Panc1 (cell line): Measurements from ENCODE around the gene ZCCHC17. TPM values are rescaled to one million over a fixed set of nuclear protein-coding genes. Genes with fewer than 3 reads are reported as not detected.

ENCODE experiments used
- ATAC-seq: fragments of 200-7000 bp; cut with Tn5 transposase; 2 replicates; pipeline ENCODE4 v1.9.1; 2020; ENCODE audit warnings: mild to moderate bottlenecking, moderate library complexity
- BruUV-seq: library from RNA; stranded (reverse); fragments of 400-500 nt; replicated peaks from 2 replicates; lab custom pipeline; 2021; lab: Mats Ljungman, UMichigan
- CTCF ChIA-PET: fragments of 300-600 bp; sonication (Branson Sonifier 250); formaldehyde crosslinking; loops from one replicate; lab custom pipeline; 2022; ENCODE audit warnings: antibody characterized with exemption; lab: Charles Lee
- POLR2A ChIA-PET: fragments of 300-600 bp; sonication (Branson Sonifier 250); formaldehyde crosslinking; loops from one replicate; lab custom pipeline; 2022; ENCODE audit warnings: antibody characterized with exemption; lab: Charles Lee
- DNase-seq: peaks from one replicate; pipeline ENCODE4 v3.0.0-alpha.2; 2010; ENCODE audit warnings: low read depth, low spot score
- H3K27ac ChIP-seq: 2 replicates; pipeline ENCODE4 v1.5.1; 2011; ENCODE audit warnings: mild to moderate bottlenecking, low read length, inconsistent platforms
- H3K27me3 ChIP-seq: fragments of 200-500 bp; sonication (Bioruptor generic); 2 replicates; pipeline ENCODE4 v1.6.0; 2014; ENCODE audit warnings: low read length, inconsistent platforms; ENCODE audit not compliant: control insufficient read depth, insufficient read depth
- H3K36me3 ChIP-seq: fragments of 200-500 bp; sonication (Bioruptor generic); 2 replicates; pipeline ENCODE4 v1.5.1; 2014; ENCODE audit warnings: inconsistent platforms, mild to moderate bottlenecking, low read length, moderate library complexity; ENCODE audit not compliant: control insufficient read depth, insufficient read depth
- H3K4me1 ChIP-seq: 2 replicates; pipeline ENCODE4 v1.5.1; 2011; ENCODE audit warnings: inconsistent platforms, mild to moderate bottlenecking, low read length, moderate library complexity; ENCODE audit not compliant: control insufficient read depth, insufficient read depth
- H3K4me3 ChIP-seq, 2 experiments: 2 replicates each; pipeline ENCODE4 v1.5.1; 2011 to 2012; ENCODE audit warnings: low read depth in 2 of 2, low read length in 2 of 2, mild to moderate bottlenecking in 2 of 2, inconsistent platforms in 1 of 2, moderate library complexity in 1 of 2
- H3K9me3 ChIP-seq: fragments of 200-500 bp; sonication (Bioruptor generic); 2 replicates; pipeline ENCODE4 v1.5.1; 2014; ENCODE audit warnings: low read depth, mild to moderate bottlenecking, inconsistent platforms, low read length, moderate library complexity; ENCODE audit not compliant: control insufficient read depth, insufficient read depth
- POLR2AphosphoS5 ChIP-seq: IDR thresholded peaks from 2 replicates; pipeline ENCODE4 v1.6.1; 2012; ENCODE audit warnings: mild to moderate bottlenecking, low read depth, low read length, moderate library complexity
- REST ChIP-seq, 2 experiments: IDR thresholded peaks; 2 replicates each; pipeline ENCODE4 v1.6.1; 2011 to 2012; ENCODE audit warnings: low read depth in 2 of 2, control low read depth in 1 of 2, low read length in 1 of 2, mild to moderate bottlenecking in 1 of 2, moderate library complexity in 1 of 2; ENCODE audit not compliant: insufficient read depth in 1 of 2
- SIN3A ChIP-seq: IDR thresholded peaks from 2 replicates; pipeline ENCODE4 v1.6.1; 2012; ENCODE audit warnings: low read depth, mild to moderate bottlenecking, low read length, moderate library complexity, borderline replicate concordance; ENCODE audit not compliant: insufficient read depth
- TCF7L2 ChIP-seq: IDR thresholded peaks from 2 replicates; pipeline ENCODE4 v1.6.1; 2011; ENCODE audit warnings: mild to moderate bottlenecking, low read depth, low read length, inconsistent platforms
- in situ Hi-C: cut with HindIII; loops from 2 replicates; pipeline ENCODE4 v1.10.0; 2016; ENCODE audit warnings: low sequenced_read_pairs, low pct_unique_long_range_greater_than_20kb
- intact Hi-C: fragments of 100-400 bp; cut with micrococcal nuclease; formaldehyde crosslinking; loops from one replicate; pipeline ENCODE4 v1.10.0; 2022; ENCODE audit not compliant: unreplicated experiment
- total RNA-seq: library from RNA; stranded (reverse); gene quantifications from one replicate; pipeline ENCODE4 v1.2.1, GENCODE V29; 2021; ENCODE audit not compliant: unreplicated experiment
- TF ChIP-seq, protein P1 (sequence below): fragments of 450-650 bp; IDR thresholded peaks from 2 replicates; pipeline ENCODE4 v1.5.1; 2017; ENCODE audit warnings: mild to moderate bottlenecking

Gene ZCCHC17
- total RNA-seq, 1 experiment from 2014 or later, result 30.6 TPM

DNA sequence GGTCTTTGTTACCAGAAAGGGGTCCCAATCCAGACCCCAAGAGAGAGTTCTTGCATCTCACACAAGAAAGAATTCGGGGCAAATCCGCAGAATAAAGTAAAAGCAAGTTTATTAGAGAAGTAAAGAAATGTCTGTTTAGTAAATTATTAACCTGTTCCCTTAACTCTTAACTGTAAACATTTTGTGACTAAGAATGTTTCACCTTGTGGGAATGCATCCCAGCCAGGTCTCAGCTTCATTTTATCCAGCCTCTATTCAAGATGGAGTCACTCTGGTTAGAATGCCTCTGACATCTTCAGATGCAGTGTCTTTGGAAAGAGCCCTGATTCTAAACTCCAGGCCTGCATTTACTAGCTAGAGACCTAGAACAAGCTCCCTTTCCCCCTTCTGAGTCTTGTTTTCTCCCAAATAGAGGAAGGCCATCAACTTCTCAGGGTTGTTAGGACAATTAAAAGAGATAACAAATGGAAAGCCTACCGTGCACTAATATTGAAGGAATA is 80.6 kb downstream of the ZCCHC17 start:
- ATAC-seq (no peak), DNase-seq (no peak)
- ChIA-PET POLR2A (interaction anchor here (0.5 kb wide), 1 partner anchor 90 kb away, joined by 3 read pairs; no protein-coding TSS in a partner anchor), CTCF (no interaction called here)
- no peaks in the 10 kb centered on the region for H3K36me3 ChIP-seq
- TF ChIP-seq TCF7L2 (no peak), POLR2AphosphoS5 (no peak), SIN3A (no peak), REST (IDR thresholded peaks at IDR 0.05; ENCODE audit: insufficient read depth in 1 of 2, low read depth in 2 of 2, low read length in 1 of 2) (no peak)
- TF ChIP-seq, protein P1, sequence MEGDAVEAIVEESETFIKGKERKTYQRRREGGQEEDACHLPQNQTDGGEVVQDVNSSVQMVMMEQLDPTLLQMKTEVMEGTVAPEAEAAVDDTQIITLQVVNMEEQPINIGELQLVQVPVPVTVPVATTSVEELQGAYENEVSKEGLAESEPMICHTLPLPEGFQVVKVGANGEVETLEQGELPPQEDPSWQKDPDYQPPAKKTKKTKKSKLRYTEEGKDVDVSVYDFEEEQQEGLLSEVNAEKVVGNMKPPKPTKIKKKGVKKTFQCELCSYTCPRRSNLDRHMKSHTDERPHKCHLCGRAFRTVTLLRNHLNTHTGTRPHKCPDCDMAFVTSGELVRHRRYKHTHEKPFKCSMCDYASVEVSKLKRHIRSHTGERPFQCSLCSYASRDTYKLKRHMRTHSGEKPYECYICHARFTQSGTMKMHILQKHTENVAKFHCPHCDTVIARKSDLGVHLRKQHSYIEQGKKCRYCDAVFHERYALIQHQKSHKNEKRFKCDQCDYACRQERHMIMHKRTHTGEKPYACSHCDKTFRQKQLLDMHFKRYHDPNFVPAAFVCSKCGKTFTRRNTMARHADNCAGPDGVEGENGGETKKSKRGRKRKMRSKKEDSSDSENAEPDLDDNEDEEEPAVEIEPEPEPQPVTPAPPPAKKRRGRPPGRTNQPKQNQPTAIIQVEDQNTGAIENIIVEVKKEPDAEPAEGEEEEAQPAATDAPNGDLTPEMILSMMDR, result no peak
- intact Hi-C loops, result no loop called here
- BruUV-seq, result no TSS peak
- H3K4me1 ChIP-seq, result no peaks in the 10 kb centered on the region
- H3K27ac ChIP-seq, result no peak overlapping the region
- in situ Hi-C loops, result no loop called here
- H3K27me3 ChIP-seq, result no peaks in the 10 kb centered on the region
- H3K4me3 ChIP-seq, result no peak overlapping the region
- H3K9me3 ChIP-seq, result no peaks in the 10 kb centered on the region

GRCh38 chr1:31378001-31378400 is 81.2 kb downstream of the ZCCHC17 start:
- intact Hi-C loops (no loop called here), in situ Hi-C loops (no loop called here)
- H3K27me3 ChIP-seq, result no peaks in the 10 kb centered on the region
- ATAC-seq (no peak), DNase-seq (no peak)
- no peak for TF ChIP-seq POLR2AphosphoS5
- BruUV-seq, result no TSS peak
- H3K36me3 ChIP-seq, result no peaks in the 10 kb centered on the region
- CTCF ChIA-PET, result no interaction called here
- no peaks in the 10 kb centered on the region for H3K4me1 ChIP-seq
- POLR2A ChIA-PET, result interaction anchor here (0.7 kb wide), 1 partner anchor 224 kb away, joined by 3 read pairs; no protein-coding TSS in a partner anchor
- H3K9me3 ChIP-seq, result no peaks in the 10 kb centered on the region
- H3K4me3 ChIP-seq, result no peak overlapping the region
- H3K27ac ChIP-seq, result no peak overlapping the region

GRCh38 chr1:31380181-31380580 is 83.3 kb downstream of the ZCCHC17 start:
- TF ChIP-seq TCF7L2 (no peak), SIN3A (no peak), POLR2AphosphoS5 (no peak), REST (IDR thresholded peaks at IDR 0.05; ENCODE audit: insufficient read depth in 1 of 2, low read depth in 2 of 2, low read length in 1 of 2) (no peak)
- TF ChIP-seq, protein P1, result no peak
- Histone ChIP-seq H3K27me3 (no peaks in the 10 kb centered on the region), H3K9me3 (no peaks in the 10 kb centered on the region), H3K4me1 (no peaks in the 10 kb centered on the region), H3K27ac (no peak overlapping the region), H3K4me3 (no peak overlapping the region), H3K36me3 (no peaks in the 10 kb centered on the region)
- in situ Hi-C loops (no loop called here), intact Hi-C loops (no loop called here)
- BruUV-seq, result no TSS peak
- ChIA-PET CTCF (no interaction called here), POLR2A (interaction anchor here (0.7 kb wide), 1 partner anchor 9 kb away, joined by 3 read pairs; no protein-coding TSS in a partner anchor)
- ATAC-seq, result no peak
- no peak for DNase-seq
